ENCODE measurements around the gene INTS11. TPM values are rescaled to one million over a fixed set of nuclear protein-coding genes. Genes with fewer than 3 reads are reported as not detected.

Gene INTS11
- total and polyA plus RNA-seq, 5 donors from 2014 or later: 66.2 to 138 (median 69.2) TPM

- Mint-ChIP-seq H3K36me3 (peaks cover 10% of the 10 kb centered on the region), H3K9me3 (no peaks in the 10 kb centered on the region), H3K27ac (peak overlapping the region in 1 of 3 donors; percentile 61), H3K27me3 (no peaks in the 10 kb centered on the region), H3K4me3 (peak overlapping the region in 1 of 4 donors; percentile 7), H3K4me1 (peaks cover 0 to 46% (median 24%) of the 10 kb centered on the region in 4 donors)
- Histone ChIP-seq H3K27ac (ENCODE audit: insufficient read depth, low read length, poor library complexity, severe bottlenecking) (no peak overlapping the region), H3K9me3 (ENCODE audit: control insufficient read depth in 2 of 2, low read length in 2 of 2) (no peaks in the 10 kb centered on the region), H3K36me3 (ENCODE audit: control insufficient read depth, insufficient read depth, low read length) (peaks cover 29% of the 10 kb centered on the region), H3K27me3 (ENCODE audit: control insufficient read depth, insufficient read depth, low read length) (no peaks in the 10 kb centered on the region), H3K4me3 (ENCODE audit: low read depth, low read length) (no peak overlapping the region), H3K4me1 (ENCODE audit: control insufficient read depth, insufficient read depth, low read length, poor library complexity, severe bottlenecking) (peaks cover 29% of the 10 kb centered on the region)
- DNase-seq: no peak
- no peak for ATAC-seq (ENCODE audit: low read depth in 2 of 2)
These were observed 56.8 kb downstream of the INTS11 start for GRCh38 chr1:1267488-1268283.

- H3K9me3 ChIP-seq (ENCODE audit: control insufficient read depth in 2 of 2, low read length in 2 of 2): no peaks in the 10 kb centered on the region
- no peak overlapping the region for H3K27ac Mint-ChIP-seq
- DNase-seq (no peak), ATAC-seq (ENCODE audit: low read depth in 2 of 2) (no peak)
- H3K27me3 Mint-ChIP-seq: no peaks in the 10 kb centered on the region
- H3K27ac ChIP-seq (ENCODE audit: insufficient read depth, low read length, poor library complexity, severe bottlenecking): no peak overlapping the region
- H3K4me1 ChIP-seq (ENCODE audit: control insufficient read depth, insufficient read depth, low read length, poor library complexity, severe bottlenecking): peaks cover 1% of the 10 kb centered on the region
- H3K4me3 ChIP-seq (ENCODE audit: low read depth, low read length): no peak overlapping the region
- H3K36me3 Mint-ChIP-seq: peaks cover 8% of the 10 kb centered on the region
- no peaks in the 10 kb centered on the region for H3K27me3 ChIP-seq (ENCODE audit: control insufficient read depth, insufficient read depth, low read length)
- peaks cover 0 to 29% (median 5%) of the 10 kb centered on the region in 4 donors for H3K4me1 Mint-ChIP-seq
- H3K4me3 Mint-ChIP-seq: no peak overlapping the region
- no peaks in the 10 kb centered on the region for H3K9me3 Mint-ChIP-seq
- H3K36me3 ChIP-seq (ENCODE audit: control insufficient read depth, insufficient read depth, low read length): peaks cover 48% of the 10 kb centered on the region
These were observed 59.6 kb downstream of the INTS11 start for GRCh38 chr1:1264868-1265272.

GRCh38 chr1:1264026-1264425 lies 60.4 kb downstream of the INTS11 start:
- Mint-ChIP-seq H3K9me3 (no peaks in the 10 kb centered on the region), H3K27ac (peak overlapping the region in 1 of 3 donors; percentile 15), H3K4me3 (no peak overlapping the region), H3K36me3 (peaks cover 6% of the 10 kb centered on the region), H3K4me1 (peaks cover 0 to 24% (median 1%) of the 10 kb centered on the region in 4 donors), H3K27me3 (no peaks in the 10 kb centered on the region)
- no peaks in the 10 kb centered on the region for H3K9me3 ChIP-seq (ENCODE audit: control insufficient read depth in 2 of 2, low read length in 2 of 2)
- ATAC-seq (ENCODE audit: low read depth in 2 of 2) (no peak), DNase-seq (no peak)
- H3K36me3 ChIP-seq (ENCODE audit: control insufficient read depth, insufficient read depth, low read length): peaks cover 54% of the 10 kb centered on the region
- no peaks in the 10 kb centered on the region for H3K27me3 ChIP-seq (ENCODE audit: control insufficient read depth, insufficient read depth, low read length)
- H3K27ac ChIP-seq (ENCODE audit: insufficient read depth, low read length, poor library complexity, severe bottlenecking): no peak overlapping the region
- no peak overlapping the region for H3K4me3 ChIP-seq (ENCODE audit: low read depth, low read length)
- H3K4me1 ChIP-seq (ENCODE audit: control insufficient read depth, insufficient read depth, low read length, poor library complexity, severe bottlenecking): no peaks in the 10 kb centered on the region

GRCh38 chr1:1262758-1263157 lies 61.7 kb downstream of the INTS11 start:
- no peaks in the 10 kb centered on the region for H3K27me3 ChIP-seq (ENCODE audit: control insufficient read depth, insufficient read depth, low read length)
- H3K9me3 ChIP-seq (ENCODE audit: control insufficient read depth in 2 of 2, low read length in 2 of 2): no peaks in the 10 kb centered on the region
- H3K4me3 ChIP-seq (ENCODE audit: low read depth, low read length): no peak overlapping the region
- H3K4me1 Mint-ChIP-seq: peaks cover 0 to 15% (median 2%) of the 10 kb centered on the region in 4 donors
- H3K4me3 Mint-ChIP-seq: no peak overlapping the region
- no peaks in the 10 kb centered on the region for H3K4me1 ChIP-seq (ENCODE audit: control insufficient read depth, insufficient read depth, low read length, poor library complexity, severe bottlenecking)
- H3K27me3 Mint-ChIP-seq: no peaks in the 10 kb centered on the region
- no peak for ATAC-seq (ENCODE audit: low read depth in 2 of 2)
- H3K36me3 Mint-ChIP-seq: peaks cover 6% of the 10 kb centered on the region
- no peak overlapping the region for H3K27ac ChIP-seq (ENCODE audit: insufficient read depth, low read length, poor library complexity, severe bottlenecking)
- no peaks in the 10 kb centered on the region for H3K9me3 Mint-ChIP-seq
- H3K27ac Mint-ChIP-seq: peak overlapping the region in 1 of 3 donors; percentile 52
- peaks cover 56% of the 10 kb centered on the region for H3K36me3 ChIP-seq (ENCODE audit: control insufficient read depth, insufficient read depth, low read length)
- DNase-seq: no peak

- Mint-ChIP-seq H3K4me3 (no peak overlapping the region), H3K36me3 (peaks cover 6% of the 10 kb centered on the region), H3K27ac (no peak overlapping the region), H3K27me3 (no peaks in the 10 kb centered on the region), H3K9me3 (no peaks in the 10 kb centered on the region), H3K4me1 (peaks cover 0 to 15% (median 2%) of the 10 kb centered on the region in 4 donors)
- DNase-seq (no peak), ATAC-seq (ENCODE audit: low read depth in 2 of 2) (no peak)
- Histone ChIP-seq H3K4me1 (ENCODE audit: control insufficient read depth, insufficient read depth, low read length, poor library complexity, severe bottlenecking) (no peaks in the 10 kb centered on the region), H3K9me3 (ENCODE audit: control insufficient read depth in 2 of 2, low read length in 2 of 2) (no peaks in the 10 kb centered on the region), H3K36me3 (ENCODE audit: control insufficient read depth, insufficient read depth, low read length) (peaks cover 50% of the 10 kb centered on the region), H3K27ac (ENCODE audit: insufficient read depth, low read length, poor library complexity, severe bottlenecking) (no peak overlapping the region), H3K4me3 (ENCODE audit: low read depth, low read length) (no peak overlapping the region), H3K27me3 (ENCODE audit: control insufficient read depth, insufficient read depth, low read length) (no peaks in the 10 kb centered on the region)
These were observed 62.4 kb downstream of the INTS11 start for GRCh38 chr1:1262071-1262470.

Other genes with a start within 250 kb of the INTS11 start
- 20.0 TPM for gene C1orf159, start 208.6 kb downstream of the INTS11 start, total RNA-seq
- gene C1orf159, start 208.6 kb downstream of the INTS11 start, polyA plus RNA-seq: 1 to 10 TPM; 3.0 to 6.3 (median 4.7) TPM
- gene TTLL10, start 150.8 kb downstream of the INTS11 start, total RNA-seq: not detected
- gene TTLL10, start 150.8 kb downstream of the INTS11 start, polyA plus RNA-seq: not detected
- 47.8 TPM for gene TNFRSF18, start 118.1 kb downstream of the INTS11 start, total RNA-seq
- 10 to 100 TPM; 17.4 to 54.5 (median 25.2) TPM for gene TNFRSF18, start 118.1 kb downstream of the INTS11 start, polyA plus RNA-seq
- 65.8 TPM for gene TNFRSF4, start 110.5 kb downstream of the INTS11 start, total RNA-seq
- 10 to 100 TPM; 19.0 to 50.2 (median 32.2) TPM for gene TNFRSF4, start 110.5 kb downstream of the INTS11 start, polyA plus RNA-seq
- 165 TPM for gene SDF4, start 92.7 kb downstream of the INTS11 start, total RNA-seq
- gene SDF4, start 92.7 kb downstream of the INTS11 start, polyA plus RNA-seq: 100 to 1,000 TPM in 2 of 4 donors, 10 to 100 TPM in 2; 70.3 to 113 (median 91.6) TPM
- gene B3GALT6, start 92.4 kb downstream of the INTS11 start, total RNA-seq: 10.0 TPM
- 10 to 100 TPM in 1 of 4 donors, 1 to 10 TPM in 3; 4.0 to 11.5 (median 7.3) TPM for gene B3GALT6, start 92.4 kb downstream of the INTS11 start, polyA plus RNA-seq
- gene C1QTNF12, start 77.9 kb downstream of the INTS11 start, total RNA-seq: 6.2 TPM
- under 1 TPM in 1 of 4 donors, not detected in 3; 0.39 TPM for gene C1QTNF12, start 77.9 kb downstream of the INTS11 start, polyA plus RNA-seq
- 56.4 TPM for gene UBE2J2, start 50.8 kb downstream of the INTS11 start, total RNA-seq
- gene UBE2J2, start 50.8 kb downstream of the INTS11 start, polyA plus RNA-seq: 10 to 100 TPM; 72.9 to 97.5 (median 85.4) TPM
- gene SCNN1D, start 44.2 kb downstream of the INTS11 start, total RNA-seq: 4.0 TPM
- gene SCNN1D, start 44.2 kb downstream of the INTS11 start, polyA plus RNA-seq: not detected
- 75.5 TPM for gene ACAP3, start 16.7 kb downstream of the INTS11 start, total RNA-seq
- gene ACAP3, start 16.7 kb downstream of the INTS11 start, polyA plus RNA-seq: 1 to 10 TPM; 2.7 to 9.0 (median 4.1) TPM
- gene PUSL1, start 16.1 kb downstream of the INTS11 start, total RNA-seq: 18.3 TPM
- gene PUSL1, start 16.1 kb downstream of the INTS11 start, polyA plus RNA-seq: 10 to 100 TPM; 17.7 to 21.0 (median 19.1) TPM
- 27.0 TPM for gene CPTP, start 142 bp upstream of the INTS11 start, total RNA-seq
- gene CPTP, start 142 bp upstream of the INTS11 start, polyA plus RNA-seq: 10 to 100 TPM; 21.4 to 40.1 (median 32.6) TPM
- 2.0 TPM for gene TAS1R3, start 6.6 kb upstream of the INTS11 start, total RNA-seq
- under 1 TPM in 2 of 4 donors, not detected in 2; 0.06 to 0.11 TPM for gene TAS1R3, start 6.6 kb upstream of the INTS11 start, polyA plus RNA-seq
- 40.0 TPM for gene DVL1, start 24.8 kb upstream of the INTS11 start, total RNA-seq
- 1 to 10 TPM in 1 of 4 donors, under 1 TPM in 3; 0.43 to 1.1 (median 0.82) TPM for gene DVL1, start 24.8 kb upstream of the INTS11 start, polyA plus RNA-seq
- gene MXRA8, start 33.9 kb upstream of the INTS11 start, total RNA-seq: 0.17 TPM
- not detected for gene MXRA8, start 33.9 kb upstream of the INTS11 start, polyA plus RNA-seq
- gene AURKAIP1, start 50.5 kb upstream of the INTS11 start, total RNA-seq: 76.0 TPM
- gene AURKAIP1, start 50.5 kb upstream of the INTS11 start, polyA plus RNA-seq: 100 to 1,000 TPM; 145 to 190 (median 164) TPM
- 287 TPM for gene CCNL2, start 74.7 kb upstream of the INTS11 start, total RNA-seq
- 10 to 100 TPM; 17.6 to 24.6 (median 21.4) TPM for gene CCNL2, start 74.7 kb upstream of the INTS11 start, polyA plus RNA-seq
- 83.4 TPM for gene MRPL20, start 82.6 kb upstream of the INTS11 start, total RNA-seq
- 100 to 1,000 TPM; 162 to 188 (median 178) TPM for gene MRPL20, start 82.6 kb upstream of the INTS11 start, polyA plus RNA-seq
- gene ANKRD65, start 96.6 kb upstream of the INTS11 start, total RNA-seq: not detected
- under 1 TPM in 1 of 4 donors, not detected in 3; 0.14 TPM for gene ANKRD65, start 96.6 kb upstream of the INTS11 start, polyA plus RNA-seq
- not detected for gene VWA1, start 111.0 kb upstream of the INTS11 start, total RNA-seq
- not detected for gene VWA1, start 111.0 kb upstream of the INTS11 start, polyA plus RNA-seq
- 3.4 TPM for gene ATAD3C, start 125.0 kb upstream of the INTS11 start, total RNA-seq
- gene ATAD3C, start 125.0 kb upstream of the INTS11 start, polyA plus RNA-seq: 1 to 10 TPM in 3 of 4 donors, under 1 TPM in 1; 0.65 to 4.2 (median 2.3) TPM
- 39.4 TPM for gene ATAD3B, start 147.1 kb upstream of the INTS11 start, total RNA-seq
- gene ATAD3B, start 147.1 kb upstream of the INTS11 start, polyA plus RNA-seq: 1 to 10 TPM; 2.3 to 5.2 (median 3.0) TPM
- gene ATAD3A, start 187.5 kb upstream of the INTS11 start, total RNA-seq: 20.0 TPM
- 1 to 10 TPM; 6.2 to 8.1 (median 7.5) TPM for gene ATAD3A, start 187.5 kb upstream of the INTS11 start, polyA plus RNA-seq
- gene TMEM240, start 216.0 kb upstream of the INTS11 start, total RNA-seq: not detected
- gene TMEM240, start 216.0 kb upstream of the INTS11 start, polyA plus RNA-seq: not detected

Measured in CD4-positive, CD25-positive, alpha-beta regulatory T cell (primary cell).